NCI-H345 (cell line): ENCODE data around the gene ITGBL1.
"Not testable (repeated sequence)": the region's sequence is repeated elsewhere in the genome, so short reads cannot be mapped to it uniquely, and the experiment has no call there.

Experiments
- DNase-seq: peaks from one replicate; lab custom pipeline; 2025; lab: John Stamatoyannopoulos, UW

Gene ITGBL1

DNA sequence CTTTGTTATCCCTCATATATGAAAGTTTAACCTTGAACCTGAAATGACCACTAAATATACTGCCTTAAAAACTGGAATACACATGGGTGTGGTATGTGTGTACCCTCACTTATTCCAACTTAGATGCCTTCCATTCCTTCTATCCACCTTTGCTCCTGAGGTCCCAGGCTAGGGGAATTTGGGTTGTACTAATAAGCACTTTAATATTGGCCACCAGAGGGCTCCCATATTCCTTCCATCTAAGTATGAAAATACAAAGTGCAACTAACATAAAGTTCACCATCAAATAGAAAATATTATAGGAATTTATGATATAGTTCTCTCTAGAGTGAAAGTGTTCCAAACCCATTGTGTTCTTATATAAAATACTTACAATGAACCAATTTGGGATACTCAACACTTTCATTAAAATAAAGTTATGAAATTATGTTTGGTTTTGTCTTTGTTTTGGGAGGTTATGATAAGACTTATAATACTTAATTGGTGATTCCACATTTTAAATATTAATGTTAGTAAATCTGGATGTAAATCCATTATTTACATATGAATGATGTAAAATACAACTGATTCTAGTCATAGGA is 62.3 kb downstream of the ITGBL1 start:
- DNase-seq: peak; percentile 72

DNA sequence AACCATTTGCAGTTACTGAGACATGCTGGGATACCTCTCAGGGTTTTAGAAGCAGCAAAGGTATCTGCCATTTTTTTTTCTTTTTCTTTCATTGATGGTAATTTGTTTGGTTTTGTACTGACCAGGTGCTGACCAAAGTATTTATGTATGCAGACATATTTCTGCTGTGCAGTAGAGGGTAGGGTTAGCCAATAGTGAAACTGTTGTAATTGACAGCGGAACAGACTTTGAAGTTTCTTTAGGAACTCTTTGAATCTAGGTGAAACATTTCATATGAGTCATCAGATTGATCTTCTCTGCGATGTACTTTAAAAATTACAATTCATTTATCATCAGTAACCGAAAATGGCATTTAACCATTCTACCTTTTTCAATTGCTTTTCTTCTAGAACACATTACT is 63.0 kb downstream of the ITGBL1 start:
- DNase-seq: no peak

DNA sequence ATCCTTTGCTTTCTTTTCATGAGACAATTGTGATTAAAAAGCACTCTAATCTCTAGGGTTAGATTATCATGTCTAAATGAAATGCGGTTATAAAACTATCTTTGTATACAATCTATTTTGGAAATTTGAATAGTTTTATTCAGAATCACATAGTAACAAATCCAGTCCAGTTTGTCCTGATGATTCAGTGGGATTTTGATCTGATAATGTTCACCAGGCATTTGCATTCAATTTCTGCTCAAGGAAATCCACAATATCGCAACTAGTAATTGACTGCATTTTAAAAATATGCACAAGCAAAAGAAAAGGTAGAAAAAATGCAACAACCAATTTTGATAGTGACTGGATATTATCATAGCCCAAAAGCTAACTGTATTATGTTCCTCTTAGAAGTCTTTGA is 63.8 kb downstream of the ITGBL1 start:
- no peak for DNase-seq

DNA sequence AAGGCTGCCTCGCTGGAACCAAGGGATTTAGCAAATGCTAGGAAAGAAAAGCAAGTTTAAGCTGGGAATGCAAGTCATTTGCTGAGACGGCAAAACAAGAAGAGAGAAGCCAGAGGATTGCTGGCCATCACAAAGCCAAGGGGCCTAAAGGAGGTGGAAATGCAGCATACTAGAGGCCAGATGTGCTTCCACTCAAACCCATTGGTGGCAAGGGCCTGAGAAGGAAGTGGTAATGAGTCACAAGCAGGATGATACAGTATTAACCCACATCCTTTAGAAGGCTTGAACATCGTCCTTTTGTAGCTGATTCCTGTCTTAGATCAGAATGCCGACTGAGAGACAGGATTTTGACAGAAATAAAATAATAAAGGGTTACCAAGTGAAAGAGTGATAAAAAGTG is 68.2 kb downstream of the ITGBL1 start:
- DNase-seq: no peak

DNA sequence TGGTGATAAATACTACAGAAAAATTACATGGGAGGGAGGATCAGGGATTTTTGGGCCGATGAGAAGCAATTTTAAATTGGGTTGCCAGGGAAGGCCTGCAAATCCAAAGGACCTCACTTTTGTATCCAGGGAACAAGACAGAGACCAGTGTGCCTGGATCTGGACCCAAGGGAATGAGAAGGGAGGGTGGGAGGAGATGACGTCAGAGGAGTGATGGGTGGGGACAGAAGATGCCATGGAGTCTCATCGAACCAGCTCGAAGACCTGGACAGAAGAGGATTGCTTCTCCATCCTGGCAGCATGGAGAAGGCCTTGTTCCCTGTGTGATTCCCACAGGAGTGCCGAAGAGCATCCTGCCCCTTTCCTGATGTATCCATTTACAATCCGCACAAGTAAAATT is 68.9 kb downstream of the ITGBL1 start:
- no peak for DNase-seq

DNA sequence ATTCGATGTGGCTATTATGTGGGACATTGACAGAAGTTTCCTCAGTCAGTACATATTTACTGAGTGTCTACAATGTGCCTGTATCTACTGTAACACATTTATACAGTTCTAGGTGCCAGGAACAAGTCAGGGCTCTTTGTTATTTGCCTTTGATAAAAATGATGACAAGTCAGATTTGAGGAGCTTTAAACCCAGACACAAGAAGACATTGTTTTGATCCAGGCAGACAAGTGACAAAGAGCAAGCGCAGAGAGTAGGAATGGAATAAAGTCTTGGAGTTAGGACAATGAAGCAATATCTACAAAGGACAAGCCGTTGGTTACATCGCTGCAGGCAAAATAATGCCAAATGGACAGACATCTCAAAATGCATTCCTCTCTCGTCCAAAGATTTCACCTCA is 70.1 kb downstream of the ITGBL1 start:
- no peak for DNase-seq

DNA sequence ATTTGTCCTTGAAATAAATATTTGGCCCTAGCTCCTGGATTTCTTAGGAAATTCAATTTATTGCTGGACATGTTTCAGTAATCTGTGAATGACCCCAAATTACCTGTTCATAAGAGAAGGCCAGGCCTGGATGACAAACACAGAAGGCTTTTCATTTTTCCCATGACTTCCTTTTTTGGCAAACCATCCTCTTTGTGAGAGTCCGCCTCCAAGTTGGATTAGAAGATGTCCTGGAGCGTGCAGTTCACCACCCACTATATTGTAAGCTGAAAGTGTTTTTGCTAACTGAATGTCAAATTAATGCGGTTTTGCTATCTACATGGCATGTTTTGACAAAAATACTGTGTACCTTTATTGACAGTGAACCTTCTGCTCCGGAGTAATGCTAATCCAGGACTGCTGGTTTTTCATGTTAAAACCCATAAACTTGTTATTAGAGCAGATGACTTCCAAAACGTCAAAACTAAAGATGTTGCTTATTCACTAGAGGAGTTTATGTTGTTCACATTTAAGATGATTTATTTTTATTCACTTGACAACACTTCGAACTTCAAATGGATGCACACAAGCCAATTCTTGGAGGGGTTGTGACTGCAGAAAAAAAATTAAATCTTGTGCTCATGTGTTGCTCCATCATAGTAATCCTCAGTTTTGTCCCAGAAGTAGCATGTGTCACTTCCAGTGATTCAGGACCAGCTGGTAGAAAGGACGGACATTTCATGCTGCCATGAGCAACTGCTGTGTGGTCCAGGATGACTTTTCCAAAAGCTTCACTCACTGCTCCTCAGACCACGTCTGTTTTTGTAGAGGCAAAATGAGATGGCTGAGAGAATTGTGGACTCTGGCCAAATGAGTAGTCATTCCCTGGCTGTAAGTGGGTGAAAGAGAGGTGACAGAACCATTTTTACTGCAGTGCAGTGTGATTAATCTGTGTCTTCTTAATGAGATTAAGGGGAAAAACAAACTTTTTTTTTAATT is 71.0 kb downstream of the ITGBL1 start:
- no peak for DNase-seq

DNA sequence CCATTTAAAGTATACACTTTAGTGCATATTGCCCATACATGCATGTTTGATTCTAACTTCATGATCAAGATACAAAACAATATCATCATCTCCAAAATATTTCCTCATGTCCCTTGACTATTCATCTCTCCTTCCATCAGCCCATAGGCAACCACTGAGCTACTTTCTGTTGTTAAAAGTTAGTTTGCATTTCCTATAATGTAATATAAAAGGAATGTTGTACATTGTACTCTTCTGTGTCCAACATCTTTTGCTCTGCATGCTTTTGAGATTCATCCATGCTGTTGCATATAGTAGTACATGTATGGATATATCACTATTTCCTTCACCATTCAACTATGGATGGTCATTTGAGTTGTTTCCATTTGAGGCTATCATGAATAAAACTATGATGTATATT is 74.7 kb downstream of the ITGBL1 start:
- no peak for DNase-seq

DNA sequence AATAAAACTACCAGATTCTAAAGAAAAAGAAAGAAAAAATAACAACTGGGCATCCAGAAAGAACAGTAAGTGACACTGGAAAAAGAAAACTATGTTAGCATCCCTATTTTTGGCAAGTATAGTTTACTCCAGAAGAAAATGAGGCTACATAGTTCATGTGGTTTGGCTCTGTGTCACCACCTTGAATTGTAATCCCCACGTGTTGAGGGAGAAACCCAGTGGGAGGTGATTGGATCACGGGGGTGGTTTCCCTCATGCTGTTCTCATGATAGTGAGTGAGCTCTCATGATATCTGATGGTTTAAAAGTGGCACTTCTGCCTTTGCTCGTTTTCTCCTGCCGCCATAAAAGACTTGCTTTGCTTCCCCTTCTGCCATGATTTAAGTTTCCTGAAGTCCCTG is 76.9 kb downstream of the ITGBL1 start:
- no peak for DNase-seq

DNA sequence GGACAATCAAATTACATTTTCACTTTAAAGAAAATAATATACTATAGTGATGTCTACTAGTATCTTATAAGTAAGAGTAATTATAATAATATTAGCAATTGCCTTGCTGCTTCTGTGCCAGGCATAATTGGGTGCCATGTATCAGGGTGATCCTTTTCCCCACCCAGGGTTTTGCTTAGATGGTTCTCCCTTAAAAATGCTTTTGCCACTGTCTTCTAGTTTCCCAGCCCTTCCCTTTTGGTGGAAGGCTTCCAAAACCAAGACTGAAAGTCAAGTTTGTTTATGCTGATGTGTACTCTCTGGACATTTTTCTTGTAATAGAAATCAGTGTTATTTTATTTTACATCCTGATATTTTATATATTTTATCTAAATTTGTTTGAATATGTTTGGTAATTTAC is 77.8 kb downstream of the ITGBL1 start:
- DNase-seq: no peak

DNA sequence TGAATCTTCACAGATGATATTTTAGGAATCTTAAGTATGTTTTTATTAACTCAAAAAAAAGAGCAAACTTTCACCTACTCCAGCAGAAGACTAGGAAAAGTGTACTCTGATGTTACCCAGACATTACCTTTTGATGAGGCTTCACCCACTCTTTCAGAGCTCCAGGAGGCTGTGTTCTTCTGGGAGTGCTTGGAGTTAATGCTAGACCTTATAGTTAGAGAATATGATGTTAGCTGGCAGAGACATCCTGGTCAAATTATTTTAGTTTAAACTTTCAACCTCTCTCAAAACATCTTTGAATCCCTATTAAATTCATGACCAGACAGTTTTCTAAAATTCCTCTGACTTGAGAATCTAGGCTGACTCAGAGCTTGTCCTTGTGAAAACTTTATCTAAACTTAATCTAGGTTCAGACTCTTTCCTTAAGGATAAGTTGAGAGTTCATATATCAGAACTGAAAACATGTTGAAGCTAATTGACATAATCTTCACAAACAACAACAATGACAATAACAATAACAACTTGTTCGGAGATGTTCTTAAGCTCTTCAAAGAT is 82.8 kb downstream of the ITGBL1 start:
- DNase-seq: no peak

DNA sequence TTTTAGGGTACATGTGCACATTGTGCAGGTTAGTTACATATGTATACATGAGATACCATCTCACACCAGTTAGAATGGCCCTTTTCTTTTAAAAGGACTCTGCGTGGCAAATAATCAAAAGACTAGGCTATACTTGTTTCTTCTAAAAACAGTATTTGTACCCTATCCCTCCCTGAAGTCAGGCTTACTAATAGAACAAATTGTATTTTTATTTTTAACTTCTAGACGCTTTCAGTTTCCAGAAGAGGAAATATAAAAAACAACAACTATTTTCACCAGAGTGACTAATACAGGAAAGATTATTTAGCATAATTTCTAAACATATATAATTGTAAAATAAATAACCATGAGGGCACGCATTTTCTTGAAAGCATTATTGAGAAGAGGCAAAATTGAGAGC is 83.6 kb downstream of the ITGBL1 start:
- DNase-seq: no peak

DNA sequence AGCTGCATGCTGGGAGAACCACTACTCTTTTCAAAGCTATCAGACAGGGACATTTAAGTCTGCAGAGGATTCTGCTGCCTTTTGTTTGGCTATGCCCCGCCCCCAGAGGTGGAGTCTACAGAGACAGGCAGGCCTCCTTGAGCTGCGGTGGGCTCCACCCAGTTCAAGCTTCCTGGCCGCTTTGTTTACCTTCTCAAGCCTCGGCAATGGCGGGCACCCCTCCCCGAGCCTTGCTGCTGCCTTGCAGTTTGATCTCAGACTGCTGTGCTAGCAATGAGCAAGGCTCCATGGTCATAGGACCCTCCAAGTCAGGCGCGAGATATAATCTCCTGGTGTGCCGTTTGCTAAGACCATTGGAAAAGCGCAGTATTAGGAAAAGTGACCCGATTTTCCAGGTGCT is 92.1 kb downstream of the ITGBL1 start:
- DNase-seq: not testable (repeated sequence)

DNA sequence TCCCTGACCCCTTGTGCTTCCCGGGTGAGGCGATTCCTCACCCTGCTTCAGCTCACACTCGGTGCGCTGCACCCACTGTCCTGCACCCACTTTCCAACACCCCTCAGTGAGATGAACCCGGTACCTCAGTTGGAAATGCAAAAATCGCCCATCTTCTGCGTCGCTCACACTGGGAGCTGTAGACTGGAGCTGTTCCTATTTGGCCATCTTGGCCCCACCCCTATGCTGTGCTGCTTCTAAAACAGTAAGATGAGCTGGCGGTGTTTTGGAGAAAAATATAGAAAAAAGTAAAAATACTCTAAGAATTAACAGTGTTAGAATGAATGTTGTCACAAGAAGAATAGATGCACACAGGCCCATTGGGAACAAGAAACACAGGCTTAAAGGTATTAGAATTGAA is 92.5 kb downstream of the ITGBL1 start:
- no peak for DNase-seq

DNA sequence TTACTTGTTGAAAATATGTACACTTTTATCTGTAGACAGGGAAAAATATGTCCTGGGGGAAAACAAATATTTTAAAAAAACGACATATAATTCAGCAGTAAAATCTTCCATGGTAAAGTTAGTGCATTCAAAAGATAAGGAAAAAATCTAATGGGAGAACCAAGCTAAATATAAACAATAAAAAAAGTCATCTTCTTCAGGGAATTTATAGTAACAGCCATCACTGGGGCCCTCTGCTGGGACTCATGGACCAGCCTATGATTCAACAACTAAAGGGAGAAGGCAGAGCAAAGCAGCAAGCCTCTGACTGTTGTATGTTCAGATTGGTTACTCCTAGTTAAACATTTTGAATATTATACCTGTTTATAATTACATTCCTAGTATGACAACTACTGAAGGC is 93.0 kb downstream of the ITGBL1 start:
- no peak for DNase-seq

DNA sequence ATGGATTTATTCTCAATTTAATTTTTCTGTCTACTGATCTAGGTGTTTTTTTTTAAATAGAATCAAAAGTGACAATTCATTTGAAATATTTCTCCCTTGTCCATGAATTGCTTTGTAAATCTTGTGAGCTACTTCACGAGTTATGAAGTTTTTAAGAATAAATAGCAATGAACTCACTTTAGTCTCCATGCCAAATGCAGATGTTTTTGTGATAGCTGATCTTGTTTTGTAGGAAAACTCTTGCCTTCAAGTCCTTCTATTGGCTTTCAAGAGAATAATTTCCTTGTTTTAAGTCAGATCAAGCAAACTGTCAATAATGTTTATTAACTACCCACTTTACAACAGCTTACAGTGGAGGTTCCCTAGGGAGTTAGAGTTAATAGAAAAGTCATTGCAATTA is 99.8 kb downstream of the ITGBL1 start:
- no peak for DNase-seq

DNA sequence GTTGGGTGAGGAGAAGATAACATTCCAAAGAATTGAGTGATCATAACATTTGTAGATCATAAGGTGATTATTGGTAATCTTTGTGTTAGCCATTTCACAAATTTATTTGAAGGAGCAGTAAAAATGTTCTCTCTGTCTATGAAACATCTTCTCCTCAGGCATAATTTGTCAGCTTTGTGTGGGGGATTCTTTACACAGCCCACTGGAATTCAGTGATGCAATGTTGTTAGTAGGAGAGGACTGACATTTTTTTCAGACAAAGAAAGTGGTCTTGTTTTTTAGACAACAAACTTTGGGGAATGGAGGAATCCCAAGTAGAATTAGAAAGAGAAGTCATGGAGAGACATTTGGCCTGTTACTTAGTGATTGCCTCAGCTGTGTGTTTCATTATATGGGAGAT is 100.3 kb downstream of the ITGBL1 start:
- DNase-seq: no peak

DNA sequence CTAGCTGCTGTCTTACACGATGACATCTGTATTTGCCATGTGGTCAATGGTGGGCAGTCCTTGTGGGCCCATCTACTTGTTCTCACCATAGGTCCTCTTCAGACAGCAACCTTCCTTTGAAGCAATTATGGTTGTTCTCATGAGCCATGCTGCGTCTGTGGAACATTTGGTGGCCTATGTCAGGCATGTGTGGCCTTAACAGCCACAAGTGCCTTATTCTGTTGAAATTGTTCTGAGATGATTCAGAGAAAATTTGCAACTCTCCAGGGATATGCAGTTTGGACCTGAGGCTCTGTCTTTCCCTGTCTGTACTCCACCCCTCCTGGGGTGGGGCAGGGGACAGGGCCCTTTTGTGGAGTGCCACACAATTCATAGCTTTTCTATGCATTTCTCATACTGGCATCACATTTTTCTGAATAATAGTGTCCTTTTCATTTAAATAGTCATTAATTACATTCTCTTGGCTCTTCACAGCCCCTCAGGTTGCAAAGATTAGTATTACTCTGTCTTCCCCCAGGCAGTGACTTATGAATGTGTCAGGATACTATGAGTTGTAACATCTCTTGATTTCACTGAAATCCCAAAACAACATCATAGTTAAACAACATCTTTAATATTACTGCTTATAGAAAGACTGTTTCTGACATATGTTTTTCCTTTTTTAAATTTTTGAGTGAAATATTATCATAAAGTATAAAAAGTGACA is 102.1 kb downstream of the ITGBL1 start:
- no peak for DNase-seq

DNA sequence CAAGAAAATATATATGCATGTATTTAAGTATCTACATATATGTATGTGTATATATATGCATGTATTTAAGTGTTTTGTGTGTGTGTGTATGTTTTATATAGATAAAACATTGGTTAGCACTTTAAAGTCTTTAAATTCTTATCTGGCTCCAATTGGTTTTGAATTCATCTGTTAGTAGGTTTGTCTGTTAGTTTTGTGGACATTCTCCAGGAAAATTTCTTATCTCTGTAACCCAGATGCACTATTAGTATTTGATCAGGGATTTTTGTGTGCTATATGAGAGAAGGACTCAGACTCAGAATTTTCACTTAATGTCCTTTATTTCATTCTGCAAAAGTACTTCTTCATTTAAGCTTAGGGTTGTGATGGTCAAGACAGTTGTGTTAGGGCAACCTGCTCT is 103.1 kb downstream of the ITGBL1 start:
- no peak for DNase-seq

DNA sequence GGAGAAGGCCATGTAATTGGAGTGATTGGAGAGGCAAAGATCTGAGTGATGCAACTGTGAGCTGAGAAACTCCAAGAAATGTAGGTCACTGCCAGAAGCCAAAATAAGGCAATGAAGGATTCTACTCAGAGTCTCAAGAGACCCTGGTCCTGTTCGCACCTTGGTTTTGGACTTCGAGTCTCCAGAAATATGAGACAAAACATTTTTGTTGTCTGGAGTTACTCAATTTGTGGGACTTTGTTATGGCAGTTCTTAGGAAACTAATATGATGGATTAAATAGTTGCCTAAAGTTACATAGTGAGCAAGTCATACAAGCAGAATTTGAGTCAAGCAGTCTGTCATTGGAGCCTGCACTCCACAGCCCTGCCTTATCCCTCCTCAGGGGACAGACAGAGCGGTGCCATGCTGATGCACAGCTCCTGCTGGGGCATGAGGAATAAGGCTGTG is 104.2 kb downstream of the ITGBL1 start:
- no peak for DNase-seq

DNA sequence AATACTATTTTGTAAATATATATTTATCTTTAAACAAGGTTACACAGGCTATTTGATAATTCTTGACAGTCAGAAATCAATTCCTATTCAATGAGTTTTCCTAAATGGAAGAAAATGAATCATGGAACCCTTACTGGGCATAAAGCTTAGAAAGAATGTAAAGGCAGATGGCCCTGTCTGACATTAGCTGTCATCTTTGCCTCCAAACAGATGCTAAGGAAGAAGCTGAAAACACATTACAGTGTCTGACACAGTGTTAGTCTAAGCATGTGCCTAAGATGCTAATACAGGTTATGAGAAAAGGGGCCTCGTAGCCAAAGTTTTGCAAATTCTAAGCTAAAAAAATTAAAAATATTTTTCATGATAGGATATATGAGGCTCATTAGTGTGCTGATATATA is 112.8 kb downstream of the ITGBL1 start:
- DNase-seq: no peak

DNA sequence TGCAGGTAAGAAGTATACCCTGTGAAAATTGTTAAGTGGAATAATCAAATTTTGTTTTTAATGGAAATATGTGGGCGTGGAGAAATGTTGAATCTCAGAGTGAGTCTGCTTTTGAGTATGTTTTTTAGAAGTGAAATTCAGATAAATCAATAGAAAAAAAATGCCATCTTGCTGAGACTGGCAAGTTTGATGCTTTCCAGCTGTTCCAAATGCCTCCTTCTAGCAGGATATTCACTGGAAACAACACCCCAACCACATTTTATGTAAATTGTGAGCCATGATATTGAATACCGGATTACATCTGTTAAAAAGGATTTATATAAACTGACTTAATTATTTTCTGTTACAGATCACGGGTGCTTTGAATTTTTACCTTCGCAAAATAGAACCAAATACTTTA is 115.4 kb downstream of the ITGBL1 start:
- no peak for DNase-seq

DNA sequence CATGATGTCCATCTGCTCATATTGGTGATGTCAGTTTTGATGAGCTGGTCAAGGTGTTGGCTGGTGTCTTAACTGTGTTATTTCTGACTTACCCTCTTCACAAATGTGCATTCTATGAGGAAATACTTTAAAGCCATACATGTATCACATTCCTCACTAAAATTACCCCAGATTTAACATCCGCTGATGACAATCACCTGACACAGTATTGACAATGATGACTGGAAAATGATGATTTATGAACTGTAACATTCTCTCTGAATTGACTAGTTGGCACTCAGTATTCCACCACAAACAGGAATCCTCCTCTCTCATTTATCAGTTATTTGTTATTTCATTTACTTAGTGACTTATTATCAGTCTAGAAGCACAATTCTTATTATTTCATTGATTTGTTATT is 117.3 kb downstream of the ITGBL1 start:
- no peak for DNase-seq
